ENCODE data around the gene SLC22A15. TPM values are rescaled to one million over a fixed set of nuclear protein-coding genes. Genes with fewer than 3 reads are reported as not detected.

Gene SLC22A15
- not detected in 2 replicates for total RNA-seq (2014; rRNA removed; shearing (Covaris generic); ENCODE audit: low replicate concordance)

DNA sequence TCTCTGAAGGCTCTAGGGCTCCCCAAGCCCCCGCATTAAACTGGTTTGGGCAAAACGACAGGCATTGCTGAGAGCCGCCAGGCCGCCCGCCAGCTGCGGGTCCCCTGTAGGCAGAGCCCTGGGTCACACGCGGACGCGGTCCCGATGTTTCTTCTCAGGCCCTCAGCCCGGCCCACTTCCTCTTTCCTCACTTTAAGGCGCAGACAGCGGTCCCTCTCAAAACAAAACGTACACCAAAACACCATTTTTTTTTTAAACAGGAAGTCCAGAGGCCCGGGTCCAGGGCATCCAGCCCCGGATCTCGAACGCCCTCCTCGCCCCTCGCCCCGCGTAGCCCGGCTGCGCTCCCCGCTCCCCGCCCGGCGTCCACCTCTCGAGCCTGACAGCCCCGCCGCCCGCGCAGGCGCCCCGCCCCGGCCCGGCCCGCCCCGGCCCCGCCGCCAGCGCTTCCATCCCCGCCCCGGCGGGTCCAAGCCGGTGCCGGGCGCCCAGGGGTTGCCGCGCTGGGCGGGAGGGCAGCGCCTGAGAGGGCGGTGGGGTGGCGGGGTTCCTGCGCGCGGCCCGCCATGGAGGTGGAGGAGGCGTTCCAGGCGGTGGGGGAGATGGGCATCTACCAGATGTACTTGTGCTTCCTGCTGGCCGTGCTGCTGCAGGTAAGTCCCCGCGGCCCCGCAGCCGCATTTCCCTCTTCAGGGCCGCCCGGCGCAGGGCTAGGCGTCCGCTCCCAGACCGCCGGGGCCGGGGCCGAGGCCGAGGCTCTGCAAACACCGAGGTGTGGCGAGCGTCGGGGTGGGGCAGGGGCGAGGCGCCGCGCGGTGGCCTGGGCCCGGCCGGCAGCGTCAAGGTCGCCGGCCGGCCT, at the start of gene SLC22A15:
Gene SLC22A15 (plus strand): TSS at position 452 of the 859 bp plus-strand sequence. CDS start 115 bp downstream, at position 567.
- Histone ChIP-seq H3K79me2 (ENCODE audit: low read length) (no peaks in the 10 kb centered on the region), H4K20me1 (ENCODE audit: insufficient read depth, low read depth, low read length) (no peaks in the 10 kb centered on the region), H3K4me2 (ENCODE audit: low read depth, low read length, poor library complexity, severe bottlenecking) (no peak within 1 kb of the TSS), H3K9me2 (replicated peaks; ENCODE audit: insufficient read depth, low read length) (no peaks in the 10 kb centered on the region), H3K9me3 (ENCODE audit: low read length) (no peaks in the 10 kb centered on the region), H3K27ac (ENCODE audit: low read length) (no peak within 1 kb of the TSS), H3K36me3 (ENCODE audit: insufficient read depth, low read length) (no peaks in the 10 kb centered on the region), H3K9ac (ENCODE audit: low read length) (no peak within 1 kb of the TSS), H3K4me1 (ENCODE audit: low read length) (no peaks in the 10 kb centered on the region), H2AFZ (ENCODE audit: low read length) (no peak within 1 kb of the TSS), H3K27me3 (ENCODE audit: low read length) (no peaks in the 10 kb centered on the region), H3K4me3 (ENCODE audit: low read length) (no peak within 1 kb of the TSS)
- DNase-seq: no peak

DNA sequence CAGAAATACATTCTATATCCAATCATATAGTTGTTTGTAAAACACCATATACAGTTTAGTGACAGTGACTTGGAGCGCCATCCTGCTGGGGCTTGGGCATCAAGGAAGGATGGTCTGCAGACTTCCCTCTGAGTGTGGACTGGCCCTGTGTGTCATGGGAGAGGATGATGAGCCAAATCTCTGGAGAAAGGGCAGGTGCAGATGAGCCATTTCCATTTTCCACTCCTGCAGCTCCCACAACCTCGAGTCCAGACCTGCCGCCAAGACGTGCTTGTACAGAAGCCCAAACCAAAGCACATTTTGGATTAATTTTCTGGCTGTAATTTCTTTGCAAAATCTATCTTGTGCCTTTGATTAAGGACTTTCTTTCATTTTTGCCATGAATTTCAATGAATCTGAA, 48.3 kb upstream of the SLC22A15 start:
- H2AFZ ChIP-seq (ENCODE audit: low read length): no peak overlapping the region
- no peak overlapping the region for H3K4me3 ChIP-seq (ENCODE audit: low read length)
- no peak for DNase-seq

DNA sequence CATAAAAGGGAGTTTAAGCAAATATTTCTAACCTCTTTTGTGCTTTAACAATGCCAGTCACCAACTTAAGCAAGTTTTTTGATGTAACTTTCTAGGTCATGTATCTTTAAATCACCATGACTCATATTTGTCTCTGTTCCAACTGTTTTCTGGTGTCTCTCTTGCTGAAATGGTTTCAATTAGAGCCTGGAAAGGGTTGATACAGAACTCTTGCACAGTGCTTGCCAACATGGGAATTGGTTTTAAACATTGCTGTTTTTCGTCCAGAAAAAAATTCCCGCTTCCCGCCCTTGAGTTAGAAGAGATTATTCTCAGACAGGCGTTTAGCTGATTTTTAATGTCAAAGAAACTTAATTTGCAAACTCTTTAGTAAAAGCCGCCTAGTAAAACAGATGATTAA, 46.4 kb upstream of the SLC22A15 start:
- Histone ChIP-seq H3K9me3 (ENCODE audit: low read length) (no peaks in the 10 kb centered on the region), H3K27me3 (ENCODE audit: low read length) (no peaks in the 10 kb centered on the region), H3K27ac (ENCODE audit: low read length) (no peak overlapping the region), H3K36me3 (ENCODE audit: insufficient read depth, low read length) (no peaks in the 10 kb centered on the region), H3K79me2 (ENCODE audit: low read length) (no peaks in the 10 kb centered on the region), H3K4me1 (ENCODE audit: low read length) (no peaks in the 10 kb centered on the region), H3K9me2 (replicated peaks; ENCODE audit: insufficient read depth, low read length) (no peaks in the 10 kb centered on the region), H2AFZ (ENCODE audit: low read length) (no peak overlapping the region), H3K4me3 (ENCODE audit: low read length) (no peak overlapping the region), H4K20me1 (ENCODE audit: insufficient read depth, low read depth, low read length) (no peaks in the 10 kb centered on the region), H3K4me2 (ENCODE audit: low read depth, low read length, poor library complexity, severe bottlenecking) (no peak overlapping the region), H3K9ac (ENCODE audit: low read length) (no peak overlapping the region)
- DNase-seq: no peak

More for the DNA sequence above, 48.3 kb upstream of the SLC22A15 start:
- Histone ChIP-seq H3K4me1 (ENCODE audit: low read length) (0 out of 2 replicates have a peak, but pooled peaks cover 3% of the 10 kb centered on the region), H3K9me2 (replicated peaks; ENCODE audit: insufficient read depth, low read length) (no peaks in the 10 kb centered on the region), H3K27ac (ENCODE audit: low read length) (no peak overlapping the region), H3K79me2 (ENCODE audit: low read length) (no peaks in the 10 kb centered on the region), H3K9ac (ENCODE audit: low read length) (no peak overlapping the region), H3K36me3 (ENCODE audit: insufficient read depth, low read length) (no peaks in the 10 kb centered on the region), H3K27me3 (ENCODE audit: low read length) (no peaks in the 10 kb centered on the region), H3K4me2 (ENCODE audit: low read depth, low read length, poor library complexity, severe bottlenecking) (no peak overlapping the region), H3K9me3 (ENCODE audit: low read length) (no peaks in the 10 kb centered on the region), H4K20me1 (ENCODE audit: insufficient read depth, low read depth, low read length) (no peaks in the 10 kb centered on the region)

DNA sequence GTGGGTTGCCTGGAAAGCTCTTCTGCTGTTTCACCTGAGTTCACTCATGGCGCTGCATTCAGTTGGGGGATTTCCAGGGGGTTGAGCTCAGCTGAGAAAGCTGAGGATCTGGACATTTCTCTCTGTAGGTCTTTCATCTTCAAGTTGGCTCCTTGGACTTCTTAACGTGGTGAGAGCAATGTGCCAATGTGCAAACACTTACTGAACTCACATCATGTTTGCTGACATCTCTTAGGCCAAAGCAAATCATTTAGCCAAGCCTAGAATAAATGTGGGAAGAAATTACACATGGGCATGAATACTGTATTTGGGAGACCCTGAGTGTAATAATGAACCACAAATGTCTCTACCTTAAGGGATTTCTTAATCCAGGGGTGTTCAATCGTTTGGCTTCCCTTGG, 42.7 kb upstream of the SLC22A15 start:
- Histone ChIP-seq H3K4me2 (ENCODE audit: low read depth, low read length, poor library complexity, severe bottlenecking) (no peak overlapping the region), H4K20me1 (ENCODE audit: insufficient read depth, low read depth, low read length) (no peaks in the 10 kb centered on the region), H2AFZ (ENCODE audit: low read length) (no peak overlapping the region), H3K79me2 (ENCODE audit: low read length) (no peaks in the 10 kb centered on the region), H3K27me3 (ENCODE audit: low read length) (no peaks in the 10 kb centered on the region), H3K27ac (ENCODE audit: low read length) (no peak overlapping the region), H3K36me3 (ENCODE audit: insufficient read depth, low read length) (no peaks in the 10 kb centered on the region), H3K9me3 (ENCODE audit: low read length) (no peaks in the 10 kb centered on the region), H3K4me1 (ENCODE audit: low read length) (no peaks in the 10 kb centered on the region), H3K9ac (ENCODE audit: low read length) (no peak overlapping the region), H3K9me2 (replicated peaks; ENCODE audit: insufficient read depth, low read length) (no peaks in the 10 kb centered on the region), H3K4me3 (ENCODE audit: low read length) (no peak overlapping the region)
- no peak for DNase-seq

DNA sequence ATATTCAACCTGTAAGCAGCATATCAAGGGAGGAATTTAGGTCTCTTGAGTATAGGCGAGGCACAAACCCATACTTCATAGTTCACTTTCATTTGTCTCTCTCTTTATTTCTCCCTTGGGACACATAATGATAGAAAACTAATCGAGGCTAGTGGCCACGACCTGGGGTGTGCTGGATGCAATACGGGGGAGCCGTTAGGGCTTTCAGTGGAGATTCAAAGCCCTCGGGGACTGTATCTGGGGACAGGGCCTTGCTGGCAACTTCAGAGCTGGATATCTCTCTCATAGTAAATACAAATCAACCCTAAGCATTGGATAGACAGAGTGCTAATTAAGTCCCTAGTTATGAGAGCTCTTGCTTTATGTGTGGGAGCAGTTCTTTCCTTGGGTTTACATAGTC, 36.9 kb upstream of the SLC22A15 start:
- no peaks in the 10 kb centered on the region for H3K9me3 ChIP-seq (ENCODE audit: low read length)

DNA sequence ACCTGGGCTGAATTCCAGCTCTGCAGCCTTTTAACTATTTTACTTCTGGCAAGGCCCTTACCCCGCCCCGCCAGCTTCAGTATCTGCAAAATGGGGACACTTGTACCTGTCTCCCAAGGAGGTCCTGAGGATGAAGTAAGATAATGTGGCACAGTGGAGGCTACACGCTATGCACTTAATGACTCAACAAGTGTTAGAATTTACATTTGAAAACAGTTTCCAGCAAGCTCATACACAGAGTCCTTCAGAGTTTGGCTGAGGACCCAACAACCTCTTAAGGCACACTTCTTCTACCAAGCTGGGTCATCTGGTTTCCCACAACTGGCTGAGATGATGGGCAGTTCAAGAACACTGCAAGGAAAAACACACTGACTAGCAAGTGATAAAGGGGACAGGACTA, 30.2 kb upstream of the SLC22A15 start:
- H3K9me2 ChIP-seq (replicated peaks; ENCODE audit: insufficient read depth, low read length): no peaks in the 10 kb centered on the region
- no peaks in the 10 kb centered on the region for H4K20me1 ChIP-seq (ENCODE audit: insufficient read depth, low read depth, low read length)
- H3K9ac ChIP-seq (ENCODE audit: low read length): no peak overlapping the region
- H3K9me3 ChIP-seq (ENCODE audit: low read length): no peaks in the 10 kb centered on the region
- H3K79me2 ChIP-seq (ENCODE audit: low read length): no peaks in the 10 kb centered on the region
- H3K4me1 ChIP-seq (ENCODE audit: low read length): no peaks in the 10 kb centered on the region
- H3K36me3 ChIP-seq (ENCODE audit: insufficient read depth, low read length): no peaks in the 10 kb centered on the region
- H2AFZ ChIP-seq (ENCODE audit: low read length): no peak overlapping the region
- no peak overlapping the region for H3K4me3 ChIP-seq (ENCODE audit: low read length)
- no peaks in the 10 kb centered on the region for H3K27me3 ChIP-seq (ENCODE audit: low read length)
- H3K27ac ChIP-seq (ENCODE audit: low read length): no peak overlapping the region
- no peak overlapping the region for H3K4me2 ChIP-seq (ENCODE audit: low read depth, low read length, poor library complexity, severe bottlenecking)
- DNase-seq: no peak

More for the DNA sequence above, 36.9 kb upstream of the SLC22A15 start:
- Histone ChIP-seq H3K79me2 (ENCODE audit: low read length) (no peaks in the 10 kb centered on the region), H3K36me3 (ENCODE audit: insufficient read depth, low read length) (no peaks in the 10 kb centered on the region), H3K4me1 (ENCODE audit: low read length) (no peaks in the 10 kb centered on the region), H4K20me1 (ENCODE audit: insufficient read depth, low read depth, low read length) (no peaks in the 10 kb centered on the region), H3K27ac (ENCODE audit: low read length) (no peak overlapping the region), H3K4me3 (ENCODE audit: low read length) (no peak overlapping the region), H3K9ac (ENCODE audit: low read length) (no peak overlapping the region), H3K27me3 (ENCODE audit: low read length) (no peaks in the 10 kb centered on the region), H3K9me2 (replicated peaks; ENCODE audit: insufficient read depth, low read length) (no peaks in the 10 kb centered on the region), H3K4me2 (ENCODE audit: low read depth, low read length, poor library complexity, severe bottlenecking) (no peak overlapping the region), H2AFZ (ENCODE audit: low read length) (no peak overlapping the region)
- no peak for DNase-seq

DNA sequence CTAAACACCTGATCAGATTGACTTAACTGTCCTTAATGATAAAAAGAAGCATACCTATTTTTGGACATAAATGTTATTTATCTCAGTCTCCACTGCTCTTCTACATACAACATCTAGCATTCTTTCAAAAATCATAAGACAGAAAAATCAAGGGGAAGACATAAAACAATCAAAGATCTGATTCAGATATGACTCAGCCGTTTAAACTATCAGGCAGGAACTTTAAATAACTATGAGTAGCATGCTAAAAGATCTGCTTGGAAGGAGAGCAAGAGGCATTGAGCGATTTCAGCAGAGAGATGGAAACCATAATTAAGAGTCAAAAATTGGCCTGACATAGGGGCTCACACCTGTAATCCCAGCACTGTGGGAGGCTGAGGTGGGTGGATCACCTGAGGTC, 27.2 kb upstream of the SLC22A15 start:
- Histone ChIP-seq H3K36me3 (ENCODE audit: insufficient read depth, low read length) (no peaks in the 10 kb centered on the region), H3K9me2 (replicated peaks; ENCODE audit: insufficient read depth, low read length) (no peaks in the 10 kb centered on the region), H3K9ac (ENCODE audit: low read length) (no peak overlapping the region), H3K27me3 (ENCODE audit: low read length) (no peaks in the 10 kb centered on the region), H3K4me1 (ENCODE audit: low read length) (no peaks in the 10 kb centered on the region), H3K79me2 (ENCODE audit: low read length) (no peaks in the 10 kb centered on the region), H2AFZ (ENCODE audit: low read length) (no peak overlapping the region), H3K27ac (ENCODE audit: low read length) (no peak overlapping the region), H3K9me3 (ENCODE audit: low read length) (no peaks in the 10 kb centered on the region), H3K4me3 (ENCODE audit: low read length) (no peak overlapping the region), H4K20me1 (ENCODE audit: insufficient read depth, low read depth, low read length) (no peaks in the 10 kb centered on the region), H3K4me2 (ENCODE audit: low read depth, low read length, poor library complexity, severe bottlenecking) (no peak overlapping the region)
- no peak for DNase-seq

DNA sequence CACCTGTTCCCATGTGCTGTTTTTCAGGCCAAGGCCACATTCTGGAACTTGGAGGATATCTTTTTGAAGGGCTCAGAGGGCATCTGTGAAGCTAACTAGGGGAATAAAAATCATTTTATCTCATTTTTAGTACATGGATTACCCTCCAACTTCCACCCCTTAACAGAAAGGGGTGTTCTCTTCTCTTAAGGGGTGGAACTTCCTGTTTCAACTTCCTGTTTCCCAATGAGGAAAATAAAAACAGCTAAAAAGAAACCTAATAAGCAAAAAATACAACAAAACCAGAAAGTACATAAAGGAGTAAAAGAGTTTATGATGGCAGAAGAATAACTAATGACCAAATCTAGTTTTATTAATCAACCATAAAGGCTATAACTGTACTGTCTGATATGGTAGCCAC, 24.8 kb upstream of the SLC22A15 start:
- H3K4me3 ChIP-seq (ENCODE audit: low read length): no peak overlapping the region
- H3K27me3 ChIP-seq (ENCODE audit: low read length): no peaks in the 10 kb centered on the region
- H3K27ac ChIP-seq (ENCODE audit: low read length): no peak overlapping the region
- H3K36me3 ChIP-seq (ENCODE audit: insufficient read depth, low read length): no peaks in the 10 kb centered on the region
- no peak for DNase-seq
- H3K9me3 ChIP-seq (ENCODE audit: low read length): no peaks in the 10 kb centered on the region
- H3K9me2 ChIP-seq (replicated peaks; ENCODE audit: insufficient read depth, low read length): no peaks in the 10 kb centered on the region
- no peaks in the 10 kb centered on the region for H3K79me2 ChIP-seq (ENCODE audit: low read length)
- H2AFZ ChIP-seq (ENCODE audit: low read length): no peak overlapping the region
- H3K4me1 ChIP-seq (ENCODE audit: low read length): no peaks in the 10 kb centered on the region
- no peak overlapping the region for H3K4me2 ChIP-seq (ENCODE audit: low read depth, low read length, poor library complexity, severe bottlenecking)
- no peaks in the 10 kb centered on the region for H4K20me1 ChIP-seq (ENCODE audit: insufficient read depth, low read depth, low read length)
- H3K9ac ChIP-seq (ENCODE audit: low read length): no peak overlapping the region

All from Karpas-422 (cell line).